Hepatocyte (in vitro differentiated cells): ENCODE results near the gene HVCN1.

Experiments
- CTCF ChIP-seq: fragments of 200-600 bp; sonication (generic); IDR thresholded peaks from 2 replicates; pipeline ENCODE4 v1.5.1; 2016; ENCODE audit warnings: antibody characterized with exemption, mild to moderate bottlenecking; ENCODE audit not compliant: poor library complexity
- EZH2 ChIP-seq: fragments of 200-600 bp; sonication (generic); IDR thresholded peaks from 2 replicates; pipeline ENCODE4 v1.6.1; 2016; ENCODE audit warnings: antibody characterized with exemption, mild to moderate bottlenecking, borderline replicate concordance
- EZH2phosphoT487 ChIP-seq: fragments of 200-600 bp; sonication (generic); IDR thresholded peaks from one replicate; pipeline ENCODE4 v1.6.1; 2018; ENCODE audit warnings: antibody characterized with exemption, mild to moderate bottlenecking, low read depth, moderate library complexity; ENCODE audit not compliant: unreplicated experiment, severe bottlenecking

GRCh38 chr12:110705309-110705708, 16.4 kb upstream of the HVCN1 start:
- TF ChIP-seq CTCF (no peak), EZH2phosphoT487 (no peak), EZH2 (no peak)
